Endothelial cell of umbilical vein (primary cell): ENCODE measurements around the gene DLGAP1. TPM values are rescaled to one million over a fixed set of nuclear protein-coding genes. Genes with fewer than 3 reads are reported as not detected.
A peak's percentile ranks its signal among the peaks of the same experiment; 100 is the strongest.

Experiments used
- BruUV-seq: library from RNA; stranded (reverse); fragments of 400-500 nt; replicated peaks from 2 replicates; lab custom pipeline; 2021; lab: Mats Ljungman, UMichigan
- CTCF ChIA-PET: fragments of 300-600, 350-600 bp; sonication (Branson Sonifier 250); formaldehyde crosslinking; loops from one replicate; lab custom pipeline; 2021; ENCODE audit warnings: antibody characterized with exemption, inconsistent platforms; lab: Charles Lee
- POLR2A ChIA-PET: fragments of 300-600, 350-600 bp; sonication (Branson Sonifier 250); formaldehyde crosslinking; loops from one replicate; lab custom pipeline; 2021; ENCODE audit warnings: antibody characterized with exemption, inconsistent platforms; lab: Charles Lee
- DNase-seq: peaks from one replicate; pipeline ENCODE4 v3.0.0-alpha.2; 2011; ENCODE audit warnings: low read depth, low spot score
- FAIRE-seq: peaks from 2 replicates; lab custom pipeline; 2011; peaks lifted over from hg19 to GRCh38; lab: Jason Lieb, UNC
- H2AFZ ChIP-seq: 2 replicates; pipeline ENCODE4 v1.6.0; 2012; ENCODE audit warnings: low read depth, low read length, control low read depth, inconsistent platforms
- H3K27ac ChIP-seq: 2 replicates; pipeline ENCODE4 v1.5.1; 2011; ENCODE audit warnings: low read depth, mild to moderate bottlenecking, control low read depth, low read length, moderate library complexity; ENCODE audit not compliant: insufficient read depth
- H3K27me3 ChIP-seq, 2 experiments: 2 replicates each; pipeline versions ENCODE4 v1.6.0 to v1.6.1; 2011; ENCODE audit warnings: low read length in 2 of 2, mixed read lengths in 1 of 2; ENCODE audit not compliant: control insufficient read depth in 2 of 2, insufficient read depth in 2 of 2
- H3K36me3 ChIP-seq, 2 experiments: 2 replicates in 1 of 2; 3 replicates in 1 of 2; pipeline ENCODE4 v1.5.1; 2011; ENCODE audit warnings: low read length in 2 of 2, mild to moderate bottlenecking in 1 of 2, moderate library complexity in 1 of 2; ENCODE audit not compliant: control insufficient read depth in 2 of 2, insufficient read depth in 2 of 2; ENCODE audit errors: extremely low read depth in 1 of 2
- H3K4me1 ChIP-seq: 3 replicates; pipeline ENCODE4 v1.5.1; 2011; ENCODE audit warnings: mild to moderate bottlenecking, low read length; ENCODE audit not compliant: control insufficient read depth, insufficient read depth; ENCODE audit errors: extremely low read depth
- H3K4me2 ChIP-seq: 2 replicates; pipeline ENCODE4 v1.6.1; 2011; ENCODE audit warnings: low read length, control low read depth, mixed read lengths; ENCODE audit not compliant: insufficient read depth
- H3K4me3 ChIP-seq, 3 experiments: fragments of 200-600 bp in 1 of 3; sonication (generic), shearing (Covaris generic) in 1 of 3; replicated peaks in 1 of 3; 2 replicates each; pipeline ENCODE4 v1.5.1; 2011 to 2016; ENCODE audit warnings: control low read depth in 3 of 3, low read length in 3 of 3, mild to moderate bottlenecking in 2 of 3, inconsistent platforms in 1 of 3, low read depth in 1 of 3, moderate library complexity in 1 of 3; ENCODE audit not compliant: insufficient read depth in 1 of 3
- H3K79me2 ChIP-seq: 2 replicates; pipeline ENCODE4 v1.6.0; 2012; ENCODE audit warnings: low read length, inconsistent platforms; ENCODE audit not compliant: control insufficient read depth, insufficient read depth
- H3K9ac ChIP-seq: replicated peaks from 2 replicates; pipeline ENCODE3; 2011; ENCODE audit warnings: low read length, control low read depth; ENCODE audit not compliant: insufficient read depth; ENCODE audit errors: extremely low read depth
- H3K9me1 ChIP-seq: replicated peaks from 3 replicates; pipeline ENCODE4 v1.6.0; 2011; ENCODE audit warnings: mild to moderate bottlenecking, low read length; ENCODE audit not compliant: control insufficient read depth, insufficient read depth; ENCODE audit errors: extremely low read depth
- H3K9me3 ChIP-seq: replicated peaks from 2 replicates; pipeline ENCODE4 v1.5.1; 2012; ENCODE audit warnings: low read length, inconsistent platforms; ENCODE audit not compliant: control insufficient read depth, insufficient read depth
- H4K20me1 ChIP-seq: replicated peaks from 2 replicates; pipeline ENCODE3; 2011; ENCODE audit warnings: mild to moderate bottlenecking, low read length; ENCODE audit not compliant: control insufficient read depth, insufficient read depth; ENCODE audit errors: extremely low read depth
- EZH2 ChIP-seq: IDR thresholded peaks from 2 replicates; pipeline ENCODE4 v1.6.1; 2012; ENCODE audit warnings: borderline replicate concordance, low read depth, mild to moderate bottlenecking, moderate library complexity, low read length, inconsistent platforms; ENCODE audit not compliant: severe bottlenecking
- FOS ChIP-seq: IDR thresholded peaks from 2 replicates; pipeline ENCODE4 v1.6.1; 2011; ENCODE audit warnings: mild to moderate bottlenecking, low read length, moderate library complexity, borderline replicate concordance; ENCODE audit not compliant: insufficient read depth
- GATA2 ChIP-seq: IDR thresholded peaks from 2 replicates; pipeline ENCODE4 v1.7.0; 2011; ENCODE audit warnings: low read depth, mild to moderate bottlenecking, moderate library complexity, mixed read lengths, low read length; ENCODE audit not compliant: insufficient read length, insufficient read depth
- JUN ChIP-seq: IDR thresholded peaks from 2 replicates; pipeline ENCODE4 v1.6.1; 2011; ENCODE audit warnings: borderline replicate concordance, low read depth; ENCODE audit not compliant: insufficient read length, insufficient read depth
- MYC ChIP-seq: IDR thresholded peaks from one replicate; pipeline ENCODE4 v1.6.1; 2011; ENCODE audit warnings: mild to moderate bottlenecking, low read depth, low read length
- POLR2A ChIP-seq: IDR thresholded peaks from 2 replicates; pipeline ENCODE4 v1.6.1; 2012; ENCODE audit warnings: low read depth, mild to moderate bottlenecking, control low read depth, low read length
- POLR2AphosphoS5 ChIP-seq: IDR thresholded peaks from 2 replicates; pipeline ENCODE4 v1.6.1; 2012; ENCODE audit warnings: low read depth, mild to moderate bottlenecking, control low read depth, low read length, moderate library complexity; ENCODE audit not compliant: insufficient read depth
- dilution Hi-C: fragments of 300-500 bp; cut with MboI; formaldehyde crosslinking; loops from one replicate; pipeline ENCODE4 v1.15.0; 2019; ENCODE audit warnings: low sequenced_read_pairs; ENCODE audit not compliant: extremely low pct_ligation_motif_present
- intact Hi-C: fragments of 100-400 bp; cut with micrococcal nuclease; formaldehyde crosslinking; loops from one replicate; pipeline ENCODE4 v1.10.0; 2022
- polyA plus RNA-seq, 4 experiments: library from polyadenylated mRNA; depleted of rRNA in 3 of 4; stranded (reverse) in 3 of 4; unstranded in 1 of 4; fragments of >200 nt; gene quantifications; 2 replicates each; pipeline versions ENCODE4 v1.2.1 to v1.2.3, GENCODE V29; 2011 to 2012; ENCODE audit warnings: missing spikeins in 1 of 4
- total RNA-seq: library from RNA; stranded (reverse); gene quantifications from 2 replicates; pipeline ENCODE4 v1.2.3, GENCODE V29; 2021
- TF ChIP-seq, protein P1 (sequence below), 2 donors: IDR thresholded peaks; 1 replicate in 1 of 2; 2 replicates in 1 of 2; pipeline ENCODE4 v1.5.1; 2011; ENCODE audit warnings: low read length in 2 of 2, mild to moderate bottlenecking in 2 of 2, moderate library complexity in 2 of 2, control low read depth in 1 of 2, inconsistent platforms in 1 of 2, low read depth in 1 of 2; ENCODE audit not compliant: insufficient read depth in 1 of 2; ENCODE audit errors: extremely low read depth in 1 of 2
- TF ChIP-seq, protein P2 (sequence below): IDR thresholded peaks from 2 replicates; pipeline ENCODE4 v1.6.1; 2011; ENCODE audit not compliant: insufficient read depth, insufficient read length

DLGAP1 gene
- total and polyA plus RNA-seq, 2 donors (not counting 3 experiments of a cell fraction or from before 2014, with no cell fraction given) = 0.04 TPM; not detected in 1

DNA sequence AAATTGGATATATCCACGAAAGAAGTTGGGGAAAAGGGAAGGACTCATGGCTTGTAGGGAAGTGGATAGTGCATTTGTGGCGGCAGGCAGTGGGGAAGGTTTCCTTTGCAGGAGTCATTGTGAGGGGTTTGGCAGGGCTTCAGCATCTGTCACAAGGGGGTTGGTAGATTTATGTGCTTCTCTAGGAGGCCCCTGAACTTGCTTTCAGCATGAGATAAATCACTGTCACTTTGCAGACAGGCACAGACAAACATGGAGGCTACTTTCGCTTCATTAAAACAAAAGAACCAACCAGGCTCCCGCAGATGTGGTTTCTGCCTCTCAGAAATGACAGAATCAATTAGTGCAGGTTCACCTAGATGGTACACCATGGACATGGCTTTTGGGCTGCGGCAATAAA, 664.4 kb downstream of the DLGAP1 start:
- peak; percentile 83 for DNase-seq
- dilution Hi-C loops = no loop called here
- peak overlapping the region; percentile 14 for H3K27ac ChIP-seq

More for the DNA sequence above, 664.4 kb downstream of the DLGAP1 start:
- Histone ChIP-seq H2AFZ (peak overlapping the region; percentile 18), H3K4me1 (peaks cover 33% of the 10 kb centered on the region), H3K27me3 (no peaks in the 10 kb centered on the region), H3K4me3 (no peak overlapping the region), H3K79me2 (no peaks in the 10 kb centered on the region), H3K4me2 (peak overlapping the region; percentile 46), H3K9me1 (no peaks in the 10 kb centered on the region), H3K36me3 (no peaks in the 10 kb centered on the region), H3K9me3 (no peaks in the 10 kb centered on the region), H3K9ac (no peak overlapping the region), H4K20me1 (no peaks in the 10 kb centered on the region)
- POLR2A ChIA-PET = interaction anchor here (0.7 kb wide), 1 partner anchor 78 kb away, joined by 3 read pairs; no protein-coding TSS in a partner anchor
- FAIRE-seq = no peak
- intact Hi-C loops = loop anchor here (5.0 kb wide), 1 partner anchor 528 kb away; the partner anchor contains the start of gene MYL12B
- CTCF ChIA-PET = interaction anchor here (5.1 to 5.3 kb wide), 2 partner anchors 17 to 79 kb away, joined by 38 to 84 read pairs; no protein-coding TSS in a partner anchor
- TF ChIP-seq, protein P1, sequence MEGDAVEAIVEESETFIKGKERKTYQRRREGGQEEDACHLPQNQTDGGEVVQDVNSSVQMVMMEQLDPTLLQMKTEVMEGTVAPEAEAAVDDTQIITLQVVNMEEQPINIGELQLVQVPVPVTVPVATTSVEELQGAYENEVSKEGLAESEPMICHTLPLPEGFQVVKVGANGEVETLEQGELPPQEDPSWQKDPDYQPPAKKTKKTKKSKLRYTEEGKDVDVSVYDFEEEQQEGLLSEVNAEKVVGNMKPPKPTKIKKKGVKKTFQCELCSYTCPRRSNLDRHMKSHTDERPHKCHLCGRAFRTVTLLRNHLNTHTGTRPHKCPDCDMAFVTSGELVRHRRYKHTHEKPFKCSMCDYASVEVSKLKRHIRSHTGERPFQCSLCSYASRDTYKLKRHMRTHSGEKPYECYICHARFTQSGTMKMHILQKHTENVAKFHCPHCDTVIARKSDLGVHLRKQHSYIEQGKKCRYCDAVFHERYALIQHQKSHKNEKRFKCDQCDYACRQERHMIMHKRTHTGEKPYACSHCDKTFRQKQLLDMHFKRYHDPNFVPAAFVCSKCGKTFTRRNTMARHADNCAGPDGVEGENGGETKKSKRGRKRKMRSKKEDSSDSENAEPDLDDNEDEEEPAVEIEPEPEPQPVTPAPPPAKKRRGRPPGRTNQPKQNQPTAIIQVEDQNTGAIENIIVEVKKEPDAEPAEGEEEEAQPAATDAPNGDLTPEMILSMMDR (IDR thresholded peaks at IDR 0.05; ENCODE audit: extremely low read depth in 1 of 2, insufficient read depth in 1 of 2, low read depth in 1 of 2, low read length in 2 of 2) = no peak
- TF ChIP-seq MYC = no peak
- no peak for TF ChIP-seq EZH2
- no peak for TF ChIP-seq POLR2AphosphoS5
- no peak for TF ChIP-seq JUN
- no peak for TF ChIP-seq GATA2
- TF ChIP-seq, protein P2, sequence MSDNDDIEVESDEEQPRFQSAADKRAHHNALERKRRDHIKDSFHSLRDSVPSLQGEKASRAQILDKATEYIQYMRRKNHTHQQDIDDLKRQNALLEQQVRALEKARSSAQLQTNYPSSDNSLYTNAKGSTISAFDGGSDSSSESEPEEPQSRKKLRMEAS = no peak
- TF ChIP-seq POLR2A = no peak
- TF ChIP-seq FOS = no peak
- BruUV-seq = no TSS peak
